M059J (cell line): ENCODE data around the gene HELZ. TPM values are rescaled to one million over a fixed set of nuclear protein-coding genes. Genes with fewer than 3 reads are reported as not detected.
A peak's percentile ranks its signal among the peaks of the same experiment; 100 is the strongest.
"Not testable (repeated sequence)": the region's sequence is repeated elsewhere in the genome, so short reads cannot be mapped to it uniquely, and the experiment has no call there.

Source experiments
- DNase-seq: peaks from one replicate; pipeline ENCODE4 v3.0.0-alpha.2; 2012; ENCODE audit warnings: low read depth
- total RNA-seq: library from RNA; depleted of rRNA; stranded (reverse); fragments of >200 nt; shearing (Covaris generic); gene quantifications from 2 replicates; pipeline ENCODE4 v1.2.3, GENCODE V29; 2014

HELZ gene
- total RNA-seq, 1 experiment from 2014 or later: 21.9 TPM

- no peak for DNase-seq
These were observed 192.1 kb downstream of the HELZ start for GRCh38 chr17:67052720-67053437.

DNA sequence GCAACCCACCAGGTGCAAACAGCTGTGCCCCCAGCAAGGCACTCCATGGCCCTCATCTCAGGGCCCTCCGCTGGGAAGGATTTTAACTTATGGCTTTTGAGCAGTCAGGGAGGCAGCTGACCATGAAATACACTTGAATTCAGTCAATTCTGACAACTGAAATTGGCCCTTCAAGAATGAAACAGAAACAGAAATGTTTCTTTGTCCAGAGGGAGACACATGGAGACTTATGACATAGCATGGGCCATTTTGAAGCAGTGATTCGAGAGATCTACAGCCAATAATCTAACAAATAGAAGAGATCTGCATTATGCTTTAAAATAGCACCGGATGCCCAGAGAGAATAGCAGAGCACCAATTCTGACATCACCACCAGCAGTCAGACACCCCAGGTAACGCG is 193.2 kb downstream of the HELZ start:
- no peak for DNase-seq

GRCh38 chr17:67051155-67051538 is 193.8 kb downstream of the HELZ start:
- DNase-seq: no peak

DNA sequence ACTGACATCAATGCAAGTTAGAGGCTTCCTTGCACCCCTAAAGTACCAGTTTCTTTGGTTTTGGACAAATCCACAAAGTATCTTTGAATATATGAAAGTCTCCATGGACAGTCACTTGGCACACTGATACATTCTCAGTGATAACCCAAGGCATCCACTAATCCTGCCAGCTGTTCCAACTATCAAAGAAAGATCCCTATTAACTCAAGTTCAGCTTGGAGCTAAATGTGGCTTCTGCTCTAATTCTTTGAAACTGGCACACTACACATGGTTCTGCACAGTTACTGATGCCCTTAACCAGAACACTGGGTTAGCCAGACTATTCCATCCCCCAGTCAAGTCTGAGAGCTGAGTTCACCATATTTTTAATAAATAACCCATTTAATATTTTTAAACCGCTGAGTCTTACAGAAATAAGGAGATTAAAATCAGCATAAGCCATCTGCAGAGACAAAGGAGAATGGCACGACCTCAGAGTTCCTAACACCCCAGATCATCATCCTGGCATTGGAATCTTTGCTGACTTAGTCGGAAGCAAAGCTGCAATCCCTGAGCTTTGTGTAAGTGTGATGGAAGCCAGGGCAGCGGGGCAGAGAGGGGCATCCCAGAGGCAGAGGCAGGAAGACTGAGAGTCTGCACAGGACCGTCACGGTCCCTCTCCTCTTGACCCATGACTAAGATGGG is 194.4 kb downstream of the HELZ start:
- no peak for DNase-seq

- DNase-seq: no peak
These were observed 194.9 kb downstream of the HELZ start for GRCh38 chr17:67050066-67050465.

DNA sequence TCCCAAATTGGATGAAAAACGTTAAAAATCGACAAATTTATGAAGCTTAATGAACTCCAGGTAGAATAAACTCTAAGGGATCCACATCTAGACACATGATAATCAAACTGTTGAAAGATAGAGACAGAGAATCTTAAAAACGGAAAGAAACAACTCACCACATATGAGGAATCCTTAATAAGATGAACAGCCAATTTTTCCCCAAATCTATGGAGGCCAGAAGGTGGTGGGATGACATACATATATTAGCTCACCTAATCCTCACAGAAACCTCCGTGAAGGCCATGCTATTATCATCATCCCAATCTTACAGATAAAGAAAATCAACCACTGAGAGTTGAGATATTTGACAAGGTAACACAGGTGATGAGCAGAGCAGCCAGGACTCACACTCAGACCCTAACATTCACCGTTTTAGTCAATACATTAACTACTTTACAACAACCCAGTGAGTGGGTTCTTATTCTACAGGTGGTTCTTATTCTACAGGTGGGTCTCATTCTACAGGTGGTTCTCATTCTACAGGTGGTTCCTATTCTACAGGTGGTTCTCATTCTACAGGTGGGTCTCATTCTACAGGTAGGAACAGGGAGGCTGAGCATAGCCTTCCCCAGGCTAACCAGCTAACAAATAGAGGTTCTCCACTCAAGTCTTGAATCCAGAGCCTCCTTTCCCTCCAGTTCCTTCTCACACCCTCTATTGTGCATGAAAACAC is 195.8 kb downstream of the HELZ start:
- DNase-seq: peak; percentile 5

DNA sequence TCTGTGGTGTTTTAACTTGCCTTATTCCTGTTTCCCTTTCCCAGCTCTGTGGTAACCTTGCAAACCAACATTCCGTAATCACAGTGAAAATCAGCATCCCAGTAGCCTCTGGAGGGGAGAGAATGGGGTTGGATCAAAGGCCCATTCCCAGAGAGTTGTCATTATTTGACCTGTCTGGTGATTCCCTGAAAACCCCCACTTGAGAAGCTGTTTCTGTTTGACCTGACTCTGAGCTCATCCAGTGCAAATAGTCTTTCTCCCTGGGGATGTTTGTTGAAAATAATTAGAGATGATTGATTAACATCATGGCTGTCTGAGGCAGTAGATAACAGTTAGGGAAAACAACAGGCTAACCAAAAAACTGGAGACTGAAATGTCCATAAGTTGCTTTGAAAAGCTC is 197.6 kb downstream of the HELZ start:
- no peak for DNase-seq

- no peak for DNase-seq
These were observed 198.6 kb downstream of the HELZ start for GRCh38 chr17:67046398-67046797.

DNA sequence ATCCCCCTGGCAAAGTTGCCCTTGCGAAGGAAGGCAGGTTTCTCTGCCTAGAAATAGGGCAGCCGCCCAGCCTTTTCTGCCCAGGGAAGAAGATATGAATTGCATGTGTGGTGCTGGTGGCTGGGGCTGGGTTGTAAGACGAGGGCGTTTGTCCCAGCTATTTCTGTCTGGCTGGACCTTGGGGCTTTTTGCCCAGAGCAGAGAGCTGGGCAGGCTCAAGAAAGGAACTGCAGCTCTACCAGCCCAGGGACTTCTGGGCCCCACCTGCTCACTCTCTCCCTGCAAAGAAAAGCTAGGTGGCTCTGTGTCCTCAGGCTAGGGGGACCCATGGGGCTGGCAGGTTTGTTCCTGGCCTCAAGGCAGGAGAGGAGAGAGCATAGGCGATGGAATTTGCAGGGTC is 200.1 kb downstream of the HELZ start:
- no peak for DNase-seq

- no peak for DNase-seq
These were observed 200.8 kb downstream of the HELZ start, which contains the start of gene CACNG1 for GRCh38 chr17:67044016-67044772. Gene CACNG1 (plus strand): TSS chr17:67044554. CDS start chr17:67044661, 107 bp downstream.

DNA sequence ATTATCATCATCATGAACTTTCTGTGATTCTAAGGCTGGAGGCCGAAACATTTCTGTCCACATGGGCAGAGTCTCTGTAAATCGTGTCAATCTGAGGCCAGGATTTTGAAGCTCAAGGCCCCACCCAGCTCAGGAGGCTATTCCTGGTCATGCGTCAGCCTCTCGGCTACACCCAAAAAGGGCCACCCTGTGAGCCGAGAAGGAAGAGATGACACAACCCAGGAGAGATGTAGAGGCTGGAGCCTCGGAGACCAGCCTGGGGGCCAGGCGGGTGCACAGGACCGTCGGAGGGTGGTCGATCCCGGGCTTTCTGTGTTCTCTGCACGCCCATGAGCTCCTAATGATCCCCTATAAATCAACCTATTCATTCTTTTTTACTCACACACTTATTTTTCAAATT is 201.7 kb downstream of the HELZ start:
- no peak for DNase-seq

GRCh38 chr17:67041941-67042899 is 202.8 kb downstream of the HELZ start:
- no peak for DNase-seq

DNA sequence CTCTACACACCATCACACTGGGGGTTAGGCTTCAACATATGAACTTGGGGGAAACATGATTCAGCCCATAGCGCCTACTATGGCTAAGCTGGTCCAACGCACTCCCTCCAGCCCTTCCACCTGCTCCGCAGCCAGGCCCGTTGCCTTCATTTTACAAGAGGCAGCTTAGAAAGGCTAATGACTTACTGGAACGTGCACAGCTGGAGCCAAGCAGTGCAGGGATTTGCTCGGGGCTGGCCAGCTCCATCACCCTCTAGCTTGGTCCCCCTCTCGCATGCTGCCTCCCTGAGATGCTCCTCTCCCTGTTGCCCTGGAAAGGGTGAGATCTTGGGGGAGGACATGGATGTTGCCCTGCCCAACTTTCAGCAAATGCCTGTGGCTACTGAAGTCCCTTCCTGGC is 203.5 kb downstream of the HELZ start:
- DNase-seq: no peak

DNA sequence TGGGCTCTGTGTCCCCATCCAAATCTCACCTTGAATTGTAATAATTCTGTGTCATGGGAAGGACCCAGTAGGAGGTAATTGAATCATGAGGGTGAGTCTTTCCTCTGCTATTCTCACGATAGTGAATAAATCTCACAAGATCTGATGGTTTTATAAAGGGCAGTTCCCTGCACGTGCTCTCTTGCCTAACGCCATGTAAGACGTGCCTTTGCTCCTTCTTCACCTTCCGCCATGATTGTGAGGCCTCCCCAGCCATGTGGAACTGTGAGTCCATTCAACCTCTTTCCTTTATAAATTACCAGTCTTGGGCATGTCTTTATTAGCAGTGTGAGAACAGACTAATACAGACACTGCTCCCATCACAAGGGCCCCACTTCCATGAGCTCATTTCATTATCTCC is 203.9 kb downstream of the HELZ start:
- DNase-seq: not testable (repeated sequence)

DNA sequence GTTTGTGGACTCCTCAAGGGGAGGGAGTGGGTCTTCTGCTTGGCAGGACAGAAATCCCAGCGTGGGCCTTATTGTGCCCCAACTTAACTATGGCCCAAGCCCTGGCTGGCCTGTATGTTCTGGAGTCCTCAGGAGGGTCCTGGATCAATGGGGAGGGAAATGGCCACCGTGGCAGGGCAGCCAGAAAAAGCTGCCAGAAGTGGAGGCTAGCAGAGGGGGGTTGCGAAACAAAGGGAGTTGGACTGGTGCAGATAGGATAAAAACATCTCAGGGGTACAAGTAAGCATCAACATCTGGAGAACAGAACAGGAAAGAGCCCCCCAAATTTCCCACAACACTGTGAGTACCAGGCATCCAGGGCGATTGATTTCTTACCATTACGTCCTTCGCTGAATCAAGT is 204.3 kb downstream of the HELZ start:
- DNase-seq: no peak

- DNase-seq: no peak
These were observed 206.1 kb downstream of the HELZ start for GRCh38 chr17:67038861-67039365.

DNA sequence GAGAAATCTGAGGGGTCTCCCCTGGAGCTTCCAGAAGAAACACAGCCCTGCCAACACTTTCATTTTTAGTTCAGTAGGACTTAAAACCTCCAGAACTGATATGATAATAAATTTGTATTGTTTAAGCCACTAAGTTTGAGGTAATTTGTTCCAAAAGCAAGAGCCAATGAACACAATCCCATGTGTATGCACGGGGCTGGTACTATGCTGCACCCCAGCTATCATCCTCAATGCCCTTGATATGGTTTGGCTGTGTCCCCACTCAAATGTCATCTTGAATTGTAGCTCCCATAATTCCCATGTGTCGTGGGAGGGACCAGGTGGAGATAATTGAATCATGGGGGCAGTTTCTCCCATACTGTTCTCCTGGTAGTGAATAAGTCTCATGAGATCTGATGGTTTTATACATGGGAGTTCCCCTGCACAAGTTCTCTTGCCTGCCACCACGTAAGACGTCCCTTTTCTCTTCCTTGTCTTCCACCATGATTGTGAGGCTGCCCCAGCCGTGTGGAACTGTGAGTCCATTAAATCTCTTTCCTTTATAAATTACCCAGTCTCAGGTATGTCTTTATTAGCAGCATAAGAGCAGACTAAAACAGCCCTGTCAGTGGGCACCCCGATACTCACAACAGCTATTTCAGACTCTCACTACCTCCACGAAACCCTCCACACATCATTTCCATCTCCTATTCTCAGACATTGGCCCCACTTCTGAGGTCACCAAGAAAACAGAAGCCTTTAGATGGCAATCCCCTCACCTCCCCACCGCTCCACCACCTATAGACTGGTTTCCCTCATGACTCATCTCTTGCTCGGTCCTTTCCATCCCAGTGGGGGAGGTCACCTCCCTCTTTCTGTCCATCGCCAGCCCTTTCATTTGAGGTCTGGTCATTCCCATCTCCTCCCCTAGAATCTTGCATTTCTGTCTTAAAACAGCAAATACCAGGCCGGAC is 209.6 kb downstream of the HELZ start:
- no peak for DNase-seq

DNA sequence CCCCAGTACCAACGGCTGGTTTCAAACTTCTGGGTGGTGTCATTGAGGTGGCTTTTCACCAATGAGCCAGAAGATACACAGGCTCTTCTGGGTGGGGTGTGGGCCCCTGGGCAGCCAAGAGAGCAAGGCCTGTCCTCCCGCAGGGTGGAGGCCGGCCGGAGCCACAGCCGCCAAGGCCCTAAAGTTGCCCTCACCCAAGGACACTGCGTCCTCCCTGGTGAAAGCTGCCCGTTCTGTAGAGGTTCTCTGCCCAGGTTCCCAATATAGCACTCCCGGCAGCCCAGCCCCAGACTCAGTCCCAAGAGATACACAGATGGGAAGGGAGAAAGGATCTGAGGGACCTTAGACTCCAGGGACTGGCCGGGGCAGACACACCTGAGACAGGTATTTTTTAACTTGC is 211.4 kb downstream of the HELZ start:
- DNase-seq: no peak

DNA sequence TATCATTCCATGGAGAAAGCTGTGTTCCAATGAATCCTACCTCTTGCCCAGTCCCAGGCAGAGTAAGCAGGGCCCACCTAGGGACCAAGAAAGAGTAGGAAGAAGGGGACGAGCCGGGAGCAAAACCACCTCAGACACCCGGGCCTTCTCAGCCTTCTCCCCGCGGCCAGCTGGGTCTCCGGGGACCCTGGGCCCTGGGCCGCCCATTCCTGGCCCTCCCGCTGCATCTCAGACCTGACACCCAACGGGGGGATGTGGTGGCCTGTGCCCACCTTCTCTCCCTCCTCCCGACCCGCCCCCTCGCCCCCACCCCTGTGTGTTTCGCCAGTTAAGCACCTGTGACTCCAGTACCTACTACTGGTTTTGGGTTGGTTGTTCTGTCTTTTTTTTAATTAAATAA is 212.0 kb downstream of the HELZ start:
- no peak for DNase-seq

DNA sequence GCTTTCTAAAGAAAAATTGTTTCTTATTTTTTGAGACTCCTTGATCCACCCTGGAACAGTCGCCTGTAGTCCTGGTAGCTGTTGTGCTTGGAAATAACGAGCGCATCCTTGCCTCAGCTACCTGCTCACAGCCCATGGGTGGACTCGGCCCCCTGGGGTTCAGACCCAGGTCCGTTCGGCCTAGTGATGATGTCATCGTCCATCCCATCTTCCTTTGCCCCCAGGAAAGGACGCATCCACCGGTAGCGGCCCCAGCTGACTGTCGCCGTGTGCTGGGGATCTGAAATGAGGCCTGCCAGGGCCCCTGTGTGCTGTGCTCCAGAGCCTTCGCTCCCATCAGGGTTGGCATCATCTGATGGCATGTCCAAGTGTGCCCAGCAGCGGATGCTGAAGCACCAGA is 212.6 kb downstream of the HELZ start:
- DNase-seq: no peak
